Measurements from ENCODE around the gene TFDP1. TPM values are rescaled to one million over a fixed set of nuclear protein-coding genes. Genes with fewer than 3 reads are reported as not detected.

Gene TFDP1
- total RNA-seq, 3 donors from 2014 or later (not counting 1 experiment from before 2014, with no cell fraction given), result 26.3 to 44.3 (median 29.2) TPM

DNA sequence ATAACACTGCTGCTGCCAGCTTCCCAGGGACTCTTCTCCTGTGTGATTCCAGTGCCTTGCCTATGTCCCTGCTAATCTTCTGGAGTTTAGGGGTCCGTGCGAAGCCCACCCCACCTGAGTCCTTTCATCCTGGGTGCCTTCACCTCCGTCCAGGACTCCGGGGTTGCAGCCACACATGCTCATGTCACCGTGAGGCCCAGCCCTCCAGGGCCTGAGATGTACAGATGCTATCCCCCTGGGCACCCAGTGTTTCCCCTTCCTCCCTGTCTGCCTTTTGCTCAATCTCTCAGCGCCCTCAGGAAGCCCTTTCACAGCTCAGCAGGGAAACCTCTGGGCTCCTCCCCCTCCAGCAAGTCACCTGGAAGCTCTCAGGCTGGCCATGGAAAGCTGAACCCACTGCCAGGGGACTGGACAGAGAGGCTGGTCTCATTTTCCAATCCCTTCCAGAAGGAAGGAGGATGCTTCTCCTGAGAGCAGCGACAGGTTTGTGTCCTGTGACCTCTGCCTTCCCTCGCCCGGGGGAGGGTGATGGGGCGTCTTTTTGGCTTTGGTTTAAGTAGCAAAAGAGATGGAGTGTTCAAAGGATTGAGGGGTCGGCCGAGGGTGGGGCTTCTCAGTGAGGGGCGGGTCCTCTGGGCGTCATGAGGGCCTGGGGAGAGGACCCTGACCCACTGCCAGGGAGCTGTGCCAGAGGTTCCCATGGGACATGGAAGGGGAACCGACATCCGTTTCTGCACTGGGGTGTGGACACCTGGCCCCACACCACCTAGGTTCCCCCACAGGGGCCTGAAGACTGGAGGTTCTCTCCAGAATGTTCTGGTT is 30.8 kb upstream of the TFDP1 start:
- TF ChIP-seq, protein P1, sequence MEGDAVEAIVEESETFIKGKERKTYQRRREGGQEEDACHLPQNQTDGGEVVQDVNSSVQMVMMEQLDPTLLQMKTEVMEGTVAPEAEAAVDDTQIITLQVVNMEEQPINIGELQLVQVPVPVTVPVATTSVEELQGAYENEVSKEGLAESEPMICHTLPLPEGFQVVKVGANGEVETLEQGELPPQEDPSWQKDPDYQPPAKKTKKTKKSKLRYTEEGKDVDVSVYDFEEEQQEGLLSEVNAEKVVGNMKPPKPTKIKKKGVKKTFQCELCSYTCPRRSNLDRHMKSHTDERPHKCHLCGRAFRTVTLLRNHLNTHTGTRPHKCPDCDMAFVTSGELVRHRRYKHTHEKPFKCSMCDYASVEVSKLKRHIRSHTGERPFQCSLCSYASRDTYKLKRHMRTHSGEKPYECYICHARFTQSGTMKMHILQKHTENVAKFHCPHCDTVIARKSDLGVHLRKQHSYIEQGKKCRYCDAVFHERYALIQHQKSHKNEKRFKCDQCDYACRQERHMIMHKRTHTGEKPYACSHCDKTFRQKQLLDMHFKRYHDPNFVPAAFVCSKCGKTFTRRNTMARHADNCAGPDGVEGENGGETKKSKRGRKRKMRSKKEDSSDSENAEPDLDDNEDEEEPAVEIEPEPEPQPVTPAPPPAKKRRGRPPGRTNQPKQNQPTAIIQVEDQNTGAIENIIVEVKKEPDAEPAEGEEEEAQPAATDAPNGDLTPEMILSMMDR (IDR thresholded peaks at IDR 0.05), result no peak
- no peak overlapping the region for H3K27ac ChIP-seq (ENCODE audit: low read length)
- peaks cover 0 to 12% of the 10 kb centered on the region in 2 donors for H3K4me1 Mint-ChIP-seq
- intact Hi-C loops (cut with micrococcal nuclease), result no loop called here
- no peaks in the 10 kb centered on the region for H3K9me3 Mint-ChIP-seq
- peaks cover 8% of the 10 kb centered on the region for H3K4me1 ChIP-seq (ENCODE audit: control insufficient read depth, insufficient read depth, low read length)
- H3K4me3 Mint-ChIP-seq, result no peak overlapping the region
- no peaks in the 10 kb centered on the region for H3K27me3 Mint-ChIP-seq (ENCODE audit: low read depth in 2 of 2)
- no peaks in the 10 kb centered on the region for H3K9me3 ChIP-seq (ENCODE audit: control insufficient read depth, insufficient read depth, low read length)
- H3K4me3 ChIP-seq (ENCODE audit: low read length), result no peak overlapping the region
- DNase-seq (no peak), ATAC-seq (no peak)
- WGBS (ENCODE audit: insufficient coverage), result 94% methylated on average over 16 of the region's 16 CpGs
- no peaks in the 10 kb centered on the region for H3K27me3 ChIP-seq (ENCODE audit: control insufficient read depth, insufficient read depth, low read length)
- peaks cover 7% of the 10 kb centered on the region for H3K36me3 Mint-ChIP-seq
- H3K36me3 ChIP-seq (ENCODE audit: control insufficient read depth, insufficient read depth, low read length), result peaks cover 25% of the 10 kb centered on the region
- H3K27ac Mint-ChIP-seq, result no peak overlapping the region

DNA sequence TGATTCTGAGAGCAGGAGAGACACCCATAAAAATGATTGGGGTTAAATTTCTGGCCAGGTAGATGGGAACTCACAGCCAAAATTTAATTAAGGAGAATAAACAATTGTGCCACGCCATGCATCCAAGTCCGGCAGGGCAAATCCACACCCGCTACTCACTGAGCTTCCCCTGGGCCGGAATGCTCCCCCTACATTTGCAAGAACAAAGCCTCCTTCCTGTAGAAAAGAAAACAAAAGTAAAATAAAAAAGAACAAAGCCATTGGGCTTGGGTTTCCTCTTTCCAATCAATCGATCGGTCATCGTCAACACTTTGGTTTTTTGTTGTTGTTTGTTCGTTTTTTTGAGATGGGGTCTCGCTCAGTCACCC is 30.2 kb upstream of the TFDP1 start:
- Mint-ChIP-seq H3K4me3 (no peak overlapping the region), H3K4me1 (peaks cover 0 to 16% of the 10 kb centered on the region in 2 donors), H3K27me3 (ENCODE audit: low read depth in 2 of 2) (no peaks in the 10 kb centered on the region), H3K36me3 (peaks cover 7% of the 10 kb centered on the region), H3K9me3 (no peaks in the 10 kb centered on the region), H3K27ac (no peak overlapping the region)
- H3K36me3 ChIP-seq (ENCODE audit: control insufficient read depth, insufficient read depth, low read length), result peaks cover 19% of the 10 kb centered on the region
- ATAC-seq, result no peak
- H3K4me1 ChIP-seq (ENCODE audit: control insufficient read depth, insufficient read depth, low read length), result peaks cover 12% of the 10 kb centered on the region
- no peak overlapping the region for H3K4me3 ChIP-seq (ENCODE audit: low read length)
- no peaks in the 10 kb centered on the region for H3K9me3 ChIP-seq (ENCODE audit: control insufficient read depth, insufficient read depth, low read length)
- no peaks in the 10 kb centered on the region for H3K27me3 ChIP-seq (ENCODE audit: control insufficient read depth, insufficient read depth, low read length)
- WGBS (ENCODE audit: insufficient coverage), result 93% methylated on average over 9 of the region's 9 CpGs
- intact Hi-C loops (cut with micrococcal nuclease), result no loop called here
- TF ChIP-seq, protein P1 (IDR thresholded peaks at IDR 0.05), result no peak
- no peak overlapping the region for H3K27ac ChIP-seq (ENCODE audit: low read length)
- no peak for DNase-seq

DNA sequence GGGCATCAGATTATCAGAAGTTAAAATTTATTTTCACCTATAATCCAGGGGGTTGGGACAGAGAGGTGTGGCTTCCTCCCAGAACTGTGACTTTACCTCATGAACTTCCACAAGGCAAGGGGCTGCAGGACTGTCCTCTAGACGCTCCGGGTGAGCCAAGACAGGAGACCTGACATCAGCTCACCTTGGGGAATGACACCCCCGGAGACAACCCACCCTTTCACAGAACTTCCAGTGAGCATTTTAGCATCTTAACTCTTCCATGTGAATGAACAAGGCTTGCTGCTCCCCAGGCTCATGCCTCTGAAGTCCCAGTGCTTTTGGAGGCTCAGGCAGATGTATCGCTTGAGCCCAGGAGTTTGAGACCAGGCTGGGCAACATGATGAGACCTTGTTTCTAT is 29.4 kb upstream of the TFDP1 start:
- H3K36me3 ChIP-seq (ENCODE audit: control insufficient read depth, insufficient read depth, low read length), result peaks cover 17% of the 10 kb centered on the region
- no peak overlapping the region for H3K27ac ChIP-seq (ENCODE audit: low read length)
- peaks cover 7% of the 10 kb centered on the region for H3K36me3 Mint-ChIP-seq
- peaks cover 12% of the 10 kb centered on the region for H3K4me1 ChIP-seq (ENCODE audit: control insufficient read depth, insufficient read depth, low read length)
- 98% methylated on average over 4 of the region's 4 CpGs for WGBS (ENCODE audit: insufficient coverage)
- no peaks in the 10 kb centered on the region for H3K9me3 Mint-ChIP-seq
- H3K27me3 Mint-ChIP-seq (ENCODE audit: low read depth in 2 of 2), result no peaks in the 10 kb centered on the region
- intact Hi-C loops (cut with micrococcal nuclease), result no loop called here
- no peak overlapping the region for H3K27ac Mint-ChIP-seq
- no peaks in the 10 kb centered on the region for H3K27me3 ChIP-seq (ENCODE audit: control insufficient read depth, insufficient read depth, low read length)
- TF ChIP-seq, protein P1 (IDR thresholded peaks at IDR 0.05), result no peak
- H3K9me3 ChIP-seq (ENCODE audit: control insufficient read depth, insufficient read depth, low read length), result no peaks in the 10 kb centered on the region
- H3K4me1 Mint-ChIP-seq, result peaks cover 0 to 16% of the 10 kb centered on the region in 2 donors
- no peak overlapping the region for H3K4me3 ChIP-seq (ENCODE audit: low read length)
- no peak for DNase-seq
- no peak overlapping the region for H3K4me3 Mint-ChIP-seq
- ATAC-seq, result no peak
